ENCODE results near the gene COL9A3.

Gene COL9A3

DNA sequence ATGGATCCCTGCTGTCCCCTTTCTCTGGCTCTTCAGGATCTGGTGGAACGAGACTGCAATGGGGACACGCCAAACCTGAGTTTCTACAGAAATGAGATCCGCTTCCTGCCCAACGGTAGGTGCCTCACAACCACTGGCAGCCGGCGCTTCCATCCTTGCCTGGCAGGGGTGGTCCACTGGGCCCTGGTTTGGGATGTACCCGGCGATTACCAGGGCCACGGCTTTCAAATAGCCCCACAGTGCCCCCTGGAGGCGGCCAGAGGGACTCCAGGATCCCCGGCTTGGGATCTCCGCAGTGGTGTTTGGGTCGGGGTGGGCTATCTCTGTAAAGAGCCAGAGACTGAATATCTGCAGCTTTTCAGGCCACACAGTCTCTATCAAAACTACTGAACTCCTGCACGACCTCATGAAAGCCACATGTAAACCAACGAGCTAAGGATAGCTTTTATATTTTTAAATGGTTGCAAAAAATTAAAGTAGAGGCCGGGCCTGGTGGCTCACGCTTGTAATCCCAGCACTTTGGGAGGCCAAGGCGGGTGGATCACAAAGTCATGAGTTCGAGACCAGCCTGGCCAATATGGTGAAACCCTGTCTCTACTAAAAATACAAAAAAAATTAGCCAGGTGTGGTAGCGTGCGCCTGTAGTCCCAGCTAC lies 8.5 kb upstream of the COL9A3 start:
- no peak for FAIRE-seq
- DNase-seq (ENCODE audit: insufficient read length, low spot score), result peak; percentile 90

DNA sequence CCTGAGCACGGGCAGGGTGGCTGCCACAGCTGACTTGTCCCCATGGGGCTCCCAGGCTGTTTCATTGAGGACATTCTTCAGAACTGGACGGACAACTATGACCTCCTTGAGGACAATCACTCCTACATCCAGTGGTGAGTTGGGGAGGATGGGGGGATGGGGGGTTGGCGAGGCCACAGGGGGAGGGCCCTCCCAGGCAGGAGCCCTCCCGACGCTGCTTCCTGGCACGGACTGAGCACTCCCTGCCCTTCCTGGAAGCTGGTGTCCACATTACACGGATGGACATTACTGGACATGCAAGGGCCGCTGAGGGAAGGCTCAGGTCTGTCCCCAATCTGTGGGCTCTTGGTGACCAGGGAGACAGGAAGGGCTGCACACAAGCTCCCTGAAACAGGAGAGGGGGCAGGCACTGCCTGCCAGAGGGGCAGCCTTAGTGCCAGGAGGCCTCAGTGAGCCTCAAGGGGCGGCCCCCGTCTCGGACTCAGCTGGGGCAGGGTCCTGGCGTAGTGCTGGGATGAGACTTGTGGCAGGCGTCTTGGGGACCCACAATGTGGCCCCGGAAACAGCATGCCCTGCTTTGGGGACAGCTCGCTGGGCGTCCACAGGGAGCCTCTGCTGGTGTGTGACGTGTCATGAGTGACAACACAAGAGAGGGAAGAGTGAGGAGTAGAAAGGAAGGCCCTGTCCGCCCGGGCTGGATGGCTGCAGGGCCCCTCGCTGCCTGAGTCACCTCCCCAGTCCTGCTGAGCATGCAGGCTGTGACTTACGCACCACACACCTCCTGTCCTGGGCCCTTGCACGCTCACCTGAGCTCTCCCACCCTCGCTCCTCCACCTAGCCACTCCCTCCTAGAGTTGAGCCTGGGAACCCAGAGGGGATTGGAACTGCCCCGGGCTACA lies 7.1 kb upstream of the COL9A3 start:
- DNase-seq (ENCODE audit: insufficient read length, low spot score), result no peak
- no peak for FAIRE-seq

DNA sequence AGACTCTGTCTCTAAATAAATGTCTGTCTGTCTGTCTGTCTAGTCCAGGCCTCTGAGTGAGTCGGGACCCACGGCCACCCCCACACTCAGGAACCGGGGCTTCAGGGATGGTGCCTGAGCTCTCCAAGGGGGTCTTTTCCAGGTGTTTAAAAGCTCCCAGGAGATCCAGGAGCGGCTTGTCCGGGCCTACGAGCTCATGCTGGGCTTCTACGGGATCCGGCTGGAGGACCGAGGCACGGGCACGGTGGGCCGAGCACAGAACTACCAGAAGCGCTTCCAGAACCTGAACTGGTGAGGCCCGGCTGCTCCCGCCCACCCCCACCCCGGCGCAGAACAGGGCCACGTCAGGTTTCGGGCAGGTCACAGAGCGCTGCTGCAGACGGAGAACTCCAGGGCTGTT lies 5.5 kb upstream of the COL9A3 start:
- no peak for FAIRE-seq
- no peak for DNase-seq (ENCODE audit: insufficient read length, low spot score)

DNA sequence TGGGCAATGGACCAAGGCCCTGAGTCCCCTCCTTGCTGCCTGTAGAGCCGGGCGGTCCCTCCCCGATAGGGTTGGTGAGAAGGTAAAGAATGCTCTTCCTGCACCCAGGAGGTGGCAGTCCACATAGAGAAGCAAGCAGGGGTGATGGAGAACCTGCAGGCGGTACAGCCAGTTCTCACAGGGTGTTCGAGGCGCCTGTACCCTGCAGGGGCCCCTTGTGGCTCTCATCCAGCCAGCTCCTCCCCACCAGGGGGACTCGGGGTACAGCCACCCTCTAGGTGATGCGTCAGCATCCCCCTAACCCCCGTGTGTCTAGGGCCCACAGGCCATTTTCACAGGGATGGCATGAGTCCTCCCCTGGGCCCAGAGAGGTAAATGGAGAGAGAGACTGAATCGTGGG lies 5.1 kb upstream of the COL9A3 start:
- no peak for FAIRE-seq
- DNase-seq (ENCODE audit: insufficient read length, low spot score), result no peak

DNA sequence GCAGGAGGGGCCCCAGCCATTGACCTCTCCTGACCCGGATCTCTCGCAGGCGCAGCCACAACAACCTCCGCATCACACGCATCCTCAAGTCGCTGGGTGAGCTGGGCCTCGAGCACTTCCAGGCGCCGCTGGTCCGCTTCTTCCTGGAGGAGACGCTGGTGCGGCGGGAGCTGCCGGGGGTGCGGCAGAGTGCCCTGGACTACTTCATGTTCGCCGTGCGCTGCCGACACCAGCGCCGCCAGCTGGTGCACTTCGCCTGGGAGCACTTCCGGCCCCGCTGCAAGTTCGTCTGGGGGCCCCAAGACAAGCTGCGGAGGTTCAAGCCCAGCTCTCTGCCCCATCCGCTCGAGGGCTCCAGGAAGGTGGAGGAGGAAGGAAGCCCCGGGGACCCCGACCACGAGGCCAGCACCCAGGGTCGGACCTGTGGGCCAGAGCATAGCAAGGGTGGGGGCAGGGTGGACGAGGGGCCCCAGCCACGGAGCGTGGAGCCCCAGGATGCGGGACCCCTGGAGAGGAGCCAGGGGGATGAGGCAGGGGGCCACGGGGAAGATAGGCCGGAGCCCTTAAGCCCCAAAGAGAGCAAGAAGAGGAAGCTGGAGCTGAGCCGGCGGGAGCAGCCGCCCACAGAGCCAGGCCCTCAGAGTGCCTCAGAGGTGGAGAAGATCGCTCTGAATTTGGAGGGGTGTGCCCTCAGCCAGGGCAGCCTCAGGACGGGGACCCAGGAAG lies 4.5 kb upstream of the COL9A3 start:
- DNase-seq (ENCODE audit: insufficient read length, low spot score) (no peak), FAIRE-seq (no peak)

DNA sequence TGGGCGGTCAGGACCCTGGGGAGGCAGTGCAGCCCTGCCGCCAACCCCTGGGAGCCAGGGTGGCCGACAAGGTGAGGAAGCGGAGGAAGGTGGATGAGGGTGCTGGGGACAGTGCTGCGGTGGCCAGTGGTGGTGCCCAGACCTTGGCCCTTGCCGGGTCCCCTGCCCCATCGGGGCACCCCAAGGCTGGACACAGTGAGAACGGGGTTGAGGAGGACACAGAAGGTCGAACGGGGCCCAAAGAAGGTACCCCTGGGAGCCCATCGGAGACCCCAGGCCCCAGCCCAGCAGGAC lies 4.0 kb upstream of the COL9A3 start:
- no peak for DNase-seq (ENCODE audit: insufficient read length, low spot score)
- no peak for FAIRE-seq

DNA sequence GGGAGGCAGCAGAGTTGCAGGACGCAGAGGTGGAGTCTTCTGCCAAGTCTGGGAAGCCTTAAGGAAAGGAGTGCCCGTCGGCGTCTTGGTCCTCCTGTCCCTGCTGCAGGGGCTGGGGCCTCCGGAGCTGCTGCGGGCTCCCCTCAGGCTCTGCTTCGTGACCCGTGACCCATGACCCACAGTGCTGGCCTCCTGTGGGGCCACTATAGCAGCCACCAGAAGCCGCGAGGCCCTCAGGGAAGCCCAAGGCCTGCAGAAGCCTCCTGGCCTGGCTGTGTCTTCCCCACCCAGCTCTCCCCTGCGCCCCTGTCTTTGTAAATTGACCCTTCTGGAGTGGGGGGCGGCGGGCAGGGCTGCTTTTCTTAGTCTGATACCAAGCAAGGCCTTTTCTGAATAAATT lies 3.3 kb upstream of the COL9A3 start:
- DNase-seq (ENCODE audit: insufficient read length, low spot score), result no peak
- no peak for FAIRE-seq

DNA sequence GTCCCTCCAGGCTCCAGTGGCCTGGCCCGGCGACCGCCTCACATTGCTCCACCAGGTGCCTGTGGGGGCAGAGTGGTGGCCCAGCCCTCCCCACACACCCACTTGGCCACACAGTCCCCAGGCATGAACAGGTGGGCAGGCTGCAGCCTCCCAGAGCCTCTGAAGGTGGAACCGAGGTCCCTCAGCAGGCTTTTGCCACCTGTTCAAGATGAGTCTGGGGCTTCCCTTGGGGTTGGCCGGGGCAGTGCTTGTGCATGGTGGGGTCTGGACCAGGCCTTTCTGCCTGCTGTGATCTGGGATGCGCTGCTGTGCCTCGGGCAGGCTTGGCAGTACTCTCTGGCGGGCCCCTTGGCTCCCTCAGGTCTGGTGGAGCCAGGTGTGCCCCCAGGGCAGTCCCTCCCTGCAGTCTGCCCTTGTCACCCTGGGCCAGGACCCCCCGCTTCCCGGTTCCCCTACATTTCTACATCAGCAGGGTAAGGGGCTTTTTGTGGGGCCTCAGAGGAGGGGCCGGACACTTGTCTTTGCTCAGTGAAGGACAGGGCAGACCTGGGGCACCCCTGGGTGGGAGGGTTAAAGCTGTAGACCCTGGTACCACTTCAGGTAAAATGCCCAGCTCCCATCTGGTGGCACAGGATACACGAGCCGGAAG lies 2.7 kb upstream of the COL9A3 start:
- FAIRE-seq (no peak), DNase-seq (ENCODE audit: insufficient read length, low spot score) (no peak)

DNA sequence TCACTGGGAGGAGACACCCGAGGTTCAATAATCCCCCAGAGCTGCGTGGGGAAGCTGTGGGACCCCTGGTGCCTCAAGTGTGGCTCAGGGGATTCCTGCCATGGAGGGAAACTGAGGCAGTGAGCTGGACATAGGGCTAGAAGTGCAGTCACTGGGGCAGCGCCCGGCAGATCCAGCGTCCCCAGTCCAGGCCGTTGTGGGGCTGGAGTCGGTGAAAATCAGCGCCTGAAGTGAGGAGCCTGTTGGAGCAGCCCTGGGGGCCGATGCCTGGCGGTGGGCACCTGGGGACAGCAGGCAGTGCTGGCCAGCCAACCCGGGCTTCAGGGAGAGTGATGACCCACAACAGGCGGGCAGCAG lies 2.2 kb upstream of the COL9A3 start:
- DNase-seq (ENCODE audit: insufficient read length, low spot score) (no peak), FAIRE-seq (no peak)

DNA sequence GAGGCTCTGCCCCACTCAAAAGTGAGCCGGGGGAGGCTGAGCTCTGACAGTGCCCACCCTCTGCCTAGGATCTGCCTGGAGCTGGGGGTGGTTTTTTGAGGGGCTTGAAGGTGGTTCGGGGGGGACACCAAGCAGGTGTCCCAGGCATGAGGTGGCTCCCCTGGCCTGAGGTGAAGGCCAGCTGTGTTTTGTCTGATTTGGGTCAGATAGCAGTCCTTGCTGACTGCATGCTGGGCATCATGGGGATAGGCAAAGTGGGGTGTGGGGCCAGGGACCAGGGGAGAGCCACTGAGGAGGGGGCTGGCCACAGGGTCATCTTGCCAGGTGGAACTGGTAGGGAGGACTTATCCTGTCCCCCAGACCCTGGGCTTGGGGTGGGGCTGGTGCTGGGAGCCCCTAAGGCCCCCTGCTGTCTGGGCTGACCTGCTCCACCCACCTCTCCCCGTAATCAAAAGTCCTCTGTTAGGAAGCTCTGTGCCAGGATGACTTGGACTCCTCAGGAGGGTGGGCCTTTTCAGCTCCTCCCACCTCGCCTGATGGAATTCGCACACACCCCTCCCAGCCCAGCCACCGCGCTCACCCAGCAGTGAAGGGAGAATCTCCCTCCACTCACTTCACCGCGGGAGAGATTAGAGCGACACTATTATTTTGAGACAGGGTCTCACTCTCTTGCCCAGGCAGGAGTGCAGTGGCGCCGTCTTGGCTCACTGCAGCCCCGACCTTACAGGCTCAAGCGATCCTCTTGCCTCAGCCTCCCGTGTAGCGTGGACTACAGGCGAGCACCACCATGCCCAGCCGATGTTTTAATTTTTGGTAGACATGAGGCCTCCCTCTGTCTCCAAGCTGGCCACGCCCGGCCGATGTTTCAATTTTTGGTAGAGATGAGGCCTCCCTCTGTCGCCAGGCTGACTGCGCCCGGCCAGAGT lies 1.5 kb upstream of the COL9A3 start:
- no peak for FAIRE-seq
- no peak for DNase-seq (ENCODE audit: insufficient read length, low spot score)

DNA sequence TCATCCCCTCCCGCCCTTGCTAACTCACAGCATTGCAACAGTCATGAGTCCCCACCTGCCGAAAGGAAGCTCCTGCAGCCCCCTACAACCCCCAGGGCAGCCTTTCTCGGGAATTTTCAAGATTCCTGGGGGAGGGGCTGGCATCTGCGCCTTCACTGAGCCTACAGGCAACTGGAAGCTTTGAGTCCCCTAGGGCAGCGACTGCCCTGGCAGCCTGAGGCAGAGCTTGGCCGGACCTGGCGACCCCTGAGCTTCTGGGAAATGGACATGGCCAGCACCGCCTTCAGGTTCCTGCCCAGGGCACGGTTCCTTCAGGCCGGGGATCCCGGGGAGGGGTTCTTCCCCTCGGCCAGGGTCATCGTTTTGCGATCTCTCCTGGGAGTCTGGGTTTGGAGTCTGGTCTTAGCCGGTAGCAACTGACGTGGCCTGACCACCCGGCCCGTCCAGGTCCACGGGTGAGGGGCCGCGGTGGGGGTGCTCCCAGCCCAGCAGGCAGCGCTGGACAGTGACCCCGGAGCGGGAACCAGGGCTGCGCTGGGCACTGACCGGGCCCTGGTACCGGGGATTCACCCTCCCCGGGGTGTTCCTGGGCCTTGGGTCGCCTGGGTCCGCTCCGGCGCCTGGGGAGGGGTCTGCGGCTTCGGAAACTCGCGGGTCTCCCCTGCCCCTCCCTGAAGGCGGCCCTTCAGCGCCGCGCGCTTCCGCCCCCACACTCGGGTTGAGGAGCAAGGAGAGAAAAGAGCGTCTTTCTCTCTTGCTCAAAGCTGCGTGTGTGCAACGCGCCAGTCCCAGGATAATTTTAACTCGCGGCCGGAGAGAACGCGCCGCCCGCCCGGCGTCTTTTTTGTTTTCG lies 593 bp upstream of the COL9A3 start:
- DNase-seq (ENCODE audit: insufficient read length, low spot score), result no peak

DNA sequence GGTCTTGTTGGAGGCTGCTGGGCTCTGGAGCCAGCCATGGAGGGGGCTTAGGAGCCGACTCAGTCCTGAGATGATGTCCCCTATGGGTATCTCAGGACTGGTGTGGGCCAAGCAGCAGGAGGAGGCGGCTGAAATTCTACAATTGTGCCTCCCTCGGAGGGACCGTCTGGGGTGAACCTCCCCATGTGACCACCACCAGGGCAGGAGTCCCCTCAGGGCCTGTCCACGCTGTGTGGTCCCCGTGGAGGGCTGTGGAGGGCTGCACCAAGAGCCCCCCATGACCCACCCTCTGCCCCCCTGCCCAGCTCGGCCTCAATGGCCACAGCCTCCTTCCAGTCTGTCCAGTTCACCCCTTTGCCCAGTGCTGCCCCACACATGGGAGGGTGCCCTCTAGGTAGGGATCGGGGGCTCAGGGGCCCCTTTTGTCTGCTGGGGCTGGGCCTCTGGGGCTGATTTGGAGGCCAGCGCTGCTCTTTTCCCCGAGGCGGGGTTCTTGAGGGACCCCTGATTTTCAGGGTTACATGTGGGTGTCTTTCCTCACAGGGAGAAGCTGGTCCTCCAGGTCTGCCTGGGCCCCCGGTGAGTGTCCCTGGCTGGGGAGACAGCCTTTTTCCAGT lies 1.2 kb downstream of the COL9A3 start:
- no peak for FAIRE-seq
- DNase-seq (ENCODE audit: insufficient read length, low spot score), result no peak

More for the DNA sequence above, 593 bp upstream of the COL9A3 start:
- no peak for FAIRE-seq

DNA sequence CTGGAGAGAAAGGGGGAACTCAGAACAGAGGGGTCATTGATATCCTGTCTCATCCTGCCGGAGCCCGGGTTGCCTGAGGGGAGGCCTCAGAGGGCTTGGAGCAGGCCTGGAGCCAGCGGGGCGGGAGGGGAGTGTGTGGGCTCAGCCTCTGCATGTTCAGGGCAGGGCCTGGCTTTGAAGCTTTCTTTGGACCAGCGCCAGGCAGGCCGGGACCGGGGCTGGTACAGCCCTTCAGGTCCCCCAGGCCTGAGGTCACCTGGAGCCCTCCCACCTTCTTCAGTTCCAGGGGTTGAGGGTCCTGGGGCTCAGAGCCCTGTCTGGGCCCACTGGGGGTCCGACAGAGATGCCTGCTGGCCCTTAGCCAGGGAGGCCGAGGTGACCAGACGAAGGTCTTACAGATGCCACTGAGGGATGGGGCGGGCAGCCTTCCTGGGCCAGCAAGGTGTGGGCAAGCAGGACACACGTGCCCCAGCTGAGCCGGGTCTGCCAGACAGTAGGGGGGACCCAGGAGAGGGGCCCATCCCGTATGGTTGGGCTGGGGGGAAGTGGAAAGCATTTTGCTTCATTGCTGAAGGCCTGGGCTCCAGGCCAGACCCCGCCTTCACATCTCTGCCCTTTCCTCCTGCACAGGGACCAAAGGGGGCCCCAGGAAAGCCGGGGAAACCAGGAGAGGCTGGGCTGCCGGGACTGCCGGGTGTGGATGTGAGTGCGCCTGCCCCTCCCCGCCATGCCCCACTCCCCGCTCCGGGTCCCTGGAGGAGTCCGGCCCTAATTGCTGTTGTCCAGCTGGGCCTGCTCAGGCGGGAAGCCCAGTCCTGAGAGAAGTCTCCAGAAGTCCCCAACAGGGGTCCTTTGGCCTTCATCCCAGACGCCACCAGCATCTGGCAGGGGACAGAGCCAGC lies 2.0 kb downstream of the COL9A3 start:
- FAIRE-seq, result no peak
- DNase-seq (ENCODE audit: insufficient read length, low spot score), result no peak

DNA sequence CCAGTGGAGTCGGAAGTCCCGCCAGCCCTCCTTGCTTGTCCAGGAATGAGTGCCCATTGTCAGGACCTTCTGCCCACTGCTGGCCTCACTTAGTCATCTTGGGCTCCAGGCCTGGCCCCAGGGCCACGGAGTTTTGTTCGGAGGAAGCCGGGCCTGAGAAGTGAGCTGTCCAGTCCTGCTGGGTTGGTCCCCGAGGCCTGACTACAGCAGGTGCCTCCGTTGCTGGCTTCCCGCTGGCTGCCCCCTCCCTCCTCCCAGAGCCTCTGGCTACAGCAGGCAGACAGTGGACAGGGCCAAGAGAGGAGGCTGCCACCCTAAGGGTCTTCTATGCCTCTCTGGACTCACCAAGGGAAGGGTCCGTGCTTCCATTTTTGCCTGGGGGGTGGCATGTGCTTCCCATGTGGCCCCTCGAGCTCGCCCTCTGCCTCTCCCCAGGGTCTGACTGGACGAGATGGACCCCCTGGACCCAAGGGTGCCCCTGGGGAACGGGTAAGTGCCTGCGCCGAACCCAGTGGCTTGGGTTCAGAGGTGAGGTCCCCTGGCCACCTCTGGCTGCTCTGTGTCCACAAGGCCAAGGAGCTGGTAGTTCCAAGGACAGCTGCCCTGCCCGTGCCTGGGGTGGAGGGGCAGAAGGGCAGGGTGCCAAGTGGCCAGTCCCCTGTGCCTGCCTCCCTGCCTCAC lies 2.8 kb downstream of the COL9A3 start:
- FAIRE-seq (no peak), DNase-seq (ENCODE audit: insufficient read length, low spot score) (no peak)

DNA sequence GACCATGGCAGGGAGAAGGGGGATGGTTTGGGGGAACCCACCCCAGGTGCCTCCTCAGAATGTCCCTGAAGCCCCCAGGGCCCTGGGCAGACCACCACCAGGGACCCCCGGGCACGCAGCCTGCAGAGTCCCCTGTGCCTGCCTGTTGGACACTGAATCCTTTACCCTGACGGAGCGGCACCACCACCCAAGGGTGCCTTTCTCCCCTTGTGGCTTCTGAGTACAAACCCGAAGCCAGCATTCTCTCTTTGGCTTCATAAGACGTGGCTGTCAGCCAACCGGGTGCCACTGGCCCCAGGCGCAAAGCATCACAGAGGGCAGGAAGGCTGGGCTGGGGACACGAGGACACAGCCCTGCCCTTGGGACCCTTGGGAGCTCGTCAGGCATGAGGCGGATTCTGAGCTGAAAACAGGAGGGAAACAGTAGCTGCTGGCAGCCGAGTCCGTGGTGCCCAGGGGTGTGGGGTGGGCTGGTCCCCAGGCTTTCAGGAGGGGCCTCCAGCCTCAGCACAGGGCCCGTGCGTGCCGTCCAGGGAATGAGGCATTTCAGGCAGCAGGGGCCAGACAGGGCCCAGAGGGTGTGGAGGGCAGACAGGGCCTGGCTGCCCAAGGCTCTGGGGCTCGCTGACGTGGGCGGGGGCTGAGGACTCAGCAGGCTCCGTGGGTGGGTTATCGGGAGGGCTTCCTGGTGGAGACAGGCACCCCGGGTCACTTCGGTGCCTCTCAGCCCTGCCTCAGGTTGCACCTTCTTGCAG lies 3.5 kb downstream of the COL9A3 start:
- no peak for DNase-seq (ENCODE audit: insufficient read length, low spot score)
- FAIRE-seq, result no peak

DNA sequence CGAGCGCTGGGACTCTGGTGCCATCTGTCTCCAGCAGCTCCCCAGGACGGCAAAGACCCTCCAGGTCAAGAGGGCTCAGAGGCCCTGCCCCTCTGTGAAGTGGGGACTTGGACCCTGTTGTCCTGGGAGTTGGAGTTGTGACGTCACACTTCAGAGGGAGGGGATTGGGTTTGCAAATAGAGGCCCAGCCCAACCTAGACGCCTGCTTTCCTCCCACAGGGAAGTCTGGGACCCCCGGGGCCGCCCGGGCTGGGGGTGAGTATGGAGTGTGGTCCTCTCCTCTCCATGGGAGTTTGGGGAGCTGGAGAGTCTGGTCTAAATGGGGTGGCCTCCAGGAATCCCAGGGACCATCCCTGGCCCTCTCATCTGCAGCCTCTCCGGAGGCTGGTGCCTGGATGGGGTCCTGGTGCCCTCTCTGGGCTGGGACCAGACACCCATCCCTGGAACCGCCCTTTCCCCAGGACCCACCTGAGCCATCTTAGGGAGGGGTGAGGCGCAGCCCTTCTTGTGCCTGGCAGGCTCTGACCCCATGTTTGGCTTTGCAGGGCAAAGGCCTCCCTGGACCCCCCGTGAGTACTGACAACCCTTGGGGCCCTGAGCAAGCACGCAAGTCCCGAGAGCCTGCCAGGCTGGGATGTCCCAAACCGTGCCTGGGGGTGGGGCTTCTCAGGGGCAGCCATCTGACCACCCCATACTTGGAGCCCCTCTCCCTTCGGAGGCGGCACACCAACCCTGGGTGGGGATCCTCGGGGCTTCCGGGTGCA lies 4.3 kb downstream of the COL9A3 start:
- FAIRE-seq (no peak), DNase-seq (ENCODE audit: insufficient read length, low spot score) (no peak)

Data from GM19239 (cell line).